NB4 (cell line): Measurements from ENCODE around the gene SAP30L.

Source experiments
- DNase-seq: peaks from one replicate; pipeline ENCODE4 v3.0.0; 2010; ENCODE audit warnings: low read depth
- H3K4me3 ChIP-seq: one replicate; pipeline ENCODE4 v1.5.1; 2011; ENCODE audit warnings: mild to moderate bottlenecking, low read depth, low read length, moderate library complexity
- CTCF ChIP-seq: IDR thresholded peaks from one replicate; pipeline ENCODE4 v1.5.1; 2012; ENCODE audit warnings: low read depth, low read length
- MAX ChIP-seq: IDR thresholded peaks from 2 replicates; pipeline ENCODE4 v1.6.1; 2011; ENCODE audit warnings: low read depth, low read length
- MYC ChIP-seq: IDR thresholded peaks from 2 replicates; pipeline ENCODE4 v1.6.1; 2011; ENCODE audit warnings: low read depth, low read length
- POLR2A ChIP-seq: IDR thresholded peaks from 2 replicates; pipeline ENCODE4 v1.6.1; 2011; ENCODE audit warnings: mild to moderate bottlenecking; ENCODE audit not compliant: insufficient read length; ENCODE audit errors: extremely low read depth

The SAP30L gene

GRCh38 chr5:154464438-154464837, 18.6 kb downstream of the SAP30L start:
- DNase-seq = no peak
- TF ChIP-seq CTCF (no peak), POLR2A (no peak), MAX (no peak), MYC (no peak)
- no peak overlapping the region for H3K4me3 ChIP-seq

DNA sequence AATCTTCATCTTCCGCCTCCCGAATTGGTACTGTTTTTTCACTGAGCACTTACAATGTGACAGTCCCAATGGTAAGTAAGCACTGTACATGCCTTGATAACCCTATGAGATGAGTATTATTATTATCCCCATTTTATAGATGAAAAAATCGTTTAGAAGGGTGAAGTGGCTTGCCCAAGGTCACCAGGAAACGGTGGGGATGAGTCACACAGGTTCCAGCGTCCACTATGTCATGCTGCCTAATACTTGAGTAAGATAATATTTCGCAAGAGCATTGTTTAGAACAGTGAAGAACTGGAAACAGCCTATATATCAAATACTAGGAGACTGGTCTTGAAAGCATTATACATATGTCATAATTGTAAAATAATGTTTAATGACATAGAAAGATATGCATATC, 19.4 kb downstream of the SAP30L start:
- H3K4me3 ChIP-seq = no peak overlapping the region
- no peak for TF ChIP-seq CTCF
- TF ChIP-seq POLR2A = no peak
- no peak for TF ChIP-seq MYC
- TF ChIP-seq MAX = 0 out of 2 replicates have a peak, but pooled peaks have one; percentile 14
- DNase-seq = peak; percentile 81

DNA sequence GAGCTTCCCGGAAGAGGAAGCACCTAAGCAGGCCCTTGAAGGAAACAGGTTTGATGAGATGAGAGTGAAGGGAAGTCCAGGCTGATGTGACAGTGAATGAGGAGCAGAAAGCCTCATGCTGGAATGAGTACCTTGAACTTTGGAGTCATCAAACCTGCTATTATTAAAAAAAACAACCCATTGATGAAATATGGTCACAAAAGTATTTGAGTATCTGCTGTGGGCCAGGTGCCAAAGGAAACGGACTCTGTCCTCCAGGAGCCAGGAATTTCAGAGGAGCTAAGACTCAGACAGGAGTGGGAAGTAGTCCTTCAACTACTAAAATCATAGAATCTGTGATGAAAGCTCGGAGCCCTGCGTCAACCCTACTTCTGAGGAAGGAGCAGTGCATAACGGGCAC, 20.4 kb downstream of the SAP30L start:
- TF ChIP-seq MAX (no peak), MYC (no peak)
- no peak for DNase-seq
- no peak overlapping the region for H3K4me3 ChIP-seq

- no peak for DNase-seq
- TF ChIP-seq POLR2A (no peak), MYC (no peak), MAX (no peak), CTCF (no peak)
- no peak overlapping the region for H3K4me3 ChIP-seq
These were observed 20.9 kb downstream of the SAP30L start for GRCh38 chr5:154466671-154467070.

- TF ChIP-seq CTCF (peak; percentile 77), POLR2A (no peak)
- peak; percentile 72 for DNase-seq
- no peak overlapping the region for H3K4me3 ChIP-seq
These were observed 22.0 kb downstream of the SAP30L start for GRCh38 chr5:154467655-154468354.

- DNase-seq = no peak
- no peak for TF ChIP-seq POLR2A
- TF ChIP-seq MYC = no peak
- TF ChIP-seq CTCF = no peak
- no peak for TF ChIP-seq MAX
- no peak overlapping the region for H3K4me3 ChIP-seq
These were observed 24.3 kb downstream of the SAP30L start for GRCh38 chr5:154470137-154470536.
